Measurements from ENCODE around the gene ZBTB16.

Gene ZBTB16

GRCh38 chr11:114213622-114214021 lies 154.1 kb downstream of the ZBTB16 start:
- Histone ChIP-seq H3K79me2 (ENCODE audit: low read length) (no peaks in the 10 kb centered on the region), H3K36me3 (replicated peaks; ENCODE audit: insufficient read depth, low read length) (no peaks in the 10 kb centered on the region), H3K4me3 (ENCODE audit: low read length) (no peak overlapping the region), H3F3A (ENCODE audit: insufficient read depth, low read length) (no peaks in the 10 kb centered on the region), H3K9me3 (replicated peaks; ENCODE audit: insufficient read depth, low read length) (no peaks in the 10 kb centered on the region), H3K9ac (ENCODE audit: low read length) (no peak overlapping the region), H3K27me3 (replicated peaks; ENCODE audit: insufficient read depth, low read length) (no peaks in the 10 kb centered on the region), H3K27ac (ENCODE audit: low read length) (no peak overlapping the region), H3K9me2 (replicated peaks; ENCODE audit: insufficient read depth, low read length) (no peaks in the 10 kb centered on the region), H3K4me1 (ENCODE audit: low read length) (0 out of 2 replicates have a peak, but pooled peaks cover 1% of the 10 kb centered on the region), H4K20me1 (ENCODE audit: insufficient read depth, low read length) (no peaks in the 10 kb centered on the region), H3K4me2 (ENCODE audit: low read depth, low read length) (no peak overlapping the region), H2AFZ (ENCODE audit: low read length) (no peak overlapping the region)
- TF ChIP-seq EZH2phosphoT487 (IDR thresholded peaks at IDR 0.05; ENCODE audit: low read length) = no peak
- no peak for TF ChIP-seq CTCF (IDR thresholded peaks at IDR 0.05; ENCODE audit: low read length)
- no peak for TF ChIP-seq EZH2 (optimal IDR thresholded peaks at IDR 0.05; ENCODE audit: low read depth, low read length)
- DNase-seq = no peak

GRCh38 chr11:114215428-114215827 lies 155.9 kb downstream of the ZBTB16 start:
- Histone ChIP-seq H3K9ac (ENCODE audit: low read length) (no peak overlapping the region), H3K36me3 (replicated peaks; ENCODE audit: insufficient read depth, low read length) (no peaks in the 10 kb centered on the region), H3F3A (ENCODE audit: insufficient read depth, low read length) (no peaks in the 10 kb centered on the region), H3K4me3 (ENCODE audit: low read length) (no peak overlapping the region), H3K4me2 (ENCODE audit: low read depth, low read length) (no peak overlapping the region), H3K4me1 (ENCODE audit: low read length) (no peaks in the 10 kb centered on the region), H3K9me3 (replicated peaks; ENCODE audit: insufficient read depth, low read length) (no peaks in the 10 kb centered on the region), H2AFZ (ENCODE audit: low read length) (no peak overlapping the region), H4K20me1 (ENCODE audit: insufficient read depth, low read length) (no peaks in the 10 kb centered on the region), H3K79me2 (ENCODE audit: low read length) (no peaks in the 10 kb centered on the region), H3K27ac (ENCODE audit: low read length) (no peak overlapping the region), H3K27me3 (replicated peaks; ENCODE audit: insufficient read depth, low read length) (no peaks in the 10 kb centered on the region), H3K9me2 (replicated peaks; ENCODE audit: insufficient read depth, low read length) (no peaks in the 10 kb centered on the region)
- TF ChIP-seq CTCF (IDR thresholded peaks at IDR 0.05; ENCODE audit: low read length) = no peak
- TF ChIP-seq EZH2 (optimal IDR thresholded peaks at IDR 0.05; ENCODE audit: low read depth, low read length) = no peak
- no peak for TF ChIP-seq EZH2phosphoT487 (IDR thresholded peaks at IDR 0.05; ENCODE audit: low read length)
- no peak for DNase-seq

GRCh38 chr11:114215871-114216795 lies 156.6 kb downstream of the ZBTB16 start:
- TF ChIP-seq EZH2phosphoT487 (IDR thresholded peaks at IDR 0.05; ENCODE audit: low read length) (no peak), CTCF (IDR thresholded peaks at IDR 0.05; ENCODE audit: low read length) (no peak), EZH2 (optimal IDR thresholded peaks at IDR 0.05; ENCODE audit: low read depth, low read length) (no peak)

More at GRCh38 chr11:114215871-114216795, 156.6 kb downstream of the ZBTB16 start:
- Histone ChIP-seq H3F3A (ENCODE audit: insufficient read depth, low read length) (no peaks in the 10 kb centered on the region), H3K4me2 (ENCODE audit: low read depth, low read length) (no peak overlapping the region), H3K36me3 (replicated peaks; ENCODE audit: insufficient read depth, low read length) (no peaks in the 10 kb centered on the region), H3K9me3 (replicated peaks; ENCODE audit: insufficient read depth, low read length) (no peaks in the 10 kb centered on the region), H3K4me3 (ENCODE audit: low read length) (no peak overlapping the region), H2AFZ (ENCODE audit: low read length) (no peak overlapping the region), H4K20me1 (ENCODE audit: insufficient read depth, low read length) (no peaks in the 10 kb centered on the region), H3K27ac (ENCODE audit: low read length) (no peak overlapping the region), H3K9me2 (replicated peaks; ENCODE audit: insufficient read depth, low read length) (no peaks in the 10 kb centered on the region), H3K9ac (ENCODE audit: low read length) (no peak overlapping the region), H3K79me2 (ENCODE audit: low read length) (no peaks in the 10 kb centered on the region), H3K27me3 (replicated peaks; ENCODE audit: insufficient read depth, low read length) (no peaks in the 10 kb centered on the region), H3K4me1 (ENCODE audit: low read length) (no peaks in the 10 kb centered on the region)
- no peak for DNase-seq

Measured in MM.1S (cell line).